SJSA1 (cell line): ENCODE results near the gene DNAAF5. TPM values are rescaled to one million over a fixed set of nuclear protein-coding genes. Genes with fewer than 3 reads are reported as not detected.

ENCODE experiments used
- DNase-seq, 2 experiments: peaks; one replicate each; pipeline ENCODE4 v3.0.0-alpha.2; 2015 to 2020; ENCODE audit warnings: low spot score in 2 of 2, low read depth in 1 of 2
- H3K27ac ChIP-seq: fragments of 250-450 bp; sonication (Bioruptor Pico); 2 replicates; pipeline ENCODE4 v1.5.1; 2020; ENCODE audit warnings: mild to moderate bottlenecking, moderate library complexity
- H3K27me3 ChIP-seq: fragments of 250-450 bp; sonication (Bioruptor Pico); replicated peaks from 2 replicates; pipeline ENCODE4 v1.5.1; 2020; ENCODE audit warnings: mild to moderate bottlenecking, moderate library complexity
- H3K36me3 ChIP-seq: fragments of 250-450 bp; sonication (Bioruptor Pico); 2 replicates; pipeline ENCODE4 v1.5.1; 2020; ENCODE audit warnings: mild to moderate bottlenecking
- H3K4me1 ChIP-seq: fragments of 250-450 bp; sonication (Bioruptor Pico); replicated peaks from 2 replicates; pipeline ENCODE4 v1.6.1; 2021; ENCODE audit warnings: mild to moderate bottlenecking
- H3K4me3 ChIP-seq: fragments of 250-450 bp; sonication (Bioruptor Pico); 2 replicates; pipeline ENCODE4 v1.5.1; 2020; ENCODE audit warnings: mild to moderate bottlenecking
- H3K9me3 ChIP-seq: fragments of 250-450 bp; sonication (Bioruptor Pico); replicated peaks from 2 replicates; pipeline ENCODE4 v1.5.1; 2020; ENCODE audit warnings: mild to moderate bottlenecking
- total RNA-seq: library from RNA; depleted of rRNA; stranded (reverse); fragments of >200 nt; shearing (Covaris generic); gene quantifications from 2 replicates; pipeline ENCODE4 v1.2.3, GENCODE V29; 2014

DNAAF5 gene
- total RNA-seq, 1 experiment from 2014 or later = 26.5 TPM

DNA sequence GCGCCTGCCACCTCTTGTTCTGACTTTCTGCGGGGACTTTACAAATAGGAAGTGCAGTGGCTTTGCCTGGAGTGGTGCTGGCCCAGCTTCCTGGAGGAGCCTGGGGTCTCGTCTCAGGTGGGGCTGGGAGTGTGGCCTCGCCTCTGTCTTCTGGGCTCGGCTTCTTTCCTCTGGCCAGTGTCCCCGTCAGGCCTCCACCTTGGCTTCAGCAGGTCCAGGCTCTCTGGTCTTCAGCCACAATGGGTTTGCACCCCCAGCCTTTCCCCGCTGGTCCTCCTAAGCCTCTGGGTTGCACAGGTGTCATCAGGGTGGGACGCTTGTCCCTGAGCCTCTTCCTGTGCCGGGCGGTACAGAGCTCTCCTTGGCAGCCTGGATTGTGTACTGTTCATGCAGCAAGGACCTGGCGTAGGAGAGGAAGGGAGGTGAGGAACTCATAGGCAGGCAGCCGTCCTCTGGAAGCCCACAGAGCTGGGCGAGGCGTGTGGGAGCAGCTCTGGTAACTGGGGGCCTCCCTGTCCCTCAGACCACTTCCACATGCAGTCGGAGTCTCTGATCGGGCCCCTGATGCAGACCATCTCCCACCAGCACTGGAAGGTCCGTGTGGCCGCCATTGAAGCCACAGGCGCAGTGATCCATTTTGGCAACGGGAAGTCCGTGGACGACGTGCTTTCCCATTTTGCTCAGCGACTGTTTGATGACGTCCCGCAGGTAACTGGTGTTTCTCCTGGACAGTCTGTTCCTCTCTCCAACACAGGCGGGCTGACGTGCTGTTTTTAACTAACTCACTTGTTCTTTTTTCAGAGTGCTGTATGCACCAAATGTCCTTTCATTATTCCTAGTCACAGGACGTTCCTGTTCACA lies 2.9 kb downstream of the DNAAF5 start:
- DNase-seq = no peak
- no peak overlapping the region for H3K27ac ChIP-seq
- H3K9me3 ChIP-seq = peaks cover 16% of the 10 kb centered on the region
- no peak overlapping the region for H3K4me3 ChIP-seq
- H3K27me3 ChIP-seq = no peaks in the 10 kb centered on the region
- H3K36me3 ChIP-seq = peaks cover 24% of the 10 kb centered on the region
- H3K4me1 ChIP-seq = peaks cover 13% of the 10 kb centered on the region

DNA sequence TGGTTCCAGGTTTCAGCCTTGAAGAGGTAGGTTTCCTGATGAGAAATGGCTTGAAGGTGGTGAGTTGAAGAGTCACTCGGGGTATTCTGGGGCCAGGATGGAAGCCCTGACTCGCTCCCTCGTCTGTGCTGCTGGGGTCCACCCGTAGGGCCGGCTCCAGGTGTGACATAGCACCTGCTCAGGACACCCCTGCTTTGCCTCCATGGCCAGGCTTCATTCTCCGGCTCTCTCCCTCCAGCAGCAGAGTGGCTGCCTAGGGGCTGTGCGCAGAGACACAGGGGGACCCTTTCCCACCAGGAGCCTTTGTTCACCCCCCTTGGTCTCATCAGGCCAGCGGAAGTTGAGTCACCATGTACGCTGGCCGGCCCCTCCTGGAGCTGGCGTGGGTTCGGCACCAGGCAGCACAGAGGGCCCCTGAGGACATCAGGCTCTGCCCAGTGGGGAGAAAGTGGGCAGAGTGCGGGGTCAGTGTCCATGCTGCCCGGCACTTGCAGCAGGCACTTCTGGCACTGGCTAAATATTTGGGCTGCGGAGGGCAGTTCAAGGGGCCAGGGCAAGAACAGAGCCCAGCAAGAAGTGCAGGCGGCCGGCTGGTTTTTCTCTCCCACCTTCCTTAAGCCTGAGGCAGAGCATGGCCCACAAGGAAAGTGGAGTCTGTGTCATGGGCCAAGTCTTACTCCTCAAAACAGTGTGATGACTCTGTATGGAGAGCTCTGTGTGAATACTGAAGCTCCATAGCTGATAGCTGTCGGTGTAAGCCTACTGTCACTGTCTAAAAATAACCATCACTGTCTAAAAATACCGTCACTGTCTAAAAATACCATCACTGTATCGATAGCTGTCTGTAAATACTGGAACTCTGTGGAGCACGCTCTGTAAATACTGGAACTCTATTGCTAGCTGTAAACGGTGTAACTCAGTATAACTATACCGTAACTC lies 4.3 kb downstream of the DNAAF5 start:
- DNase-seq = no peak
- Histone ChIP-seq H3K4me1 (peaks cover 7% of the 10 kb centered on the region), H3K36me3 (peaks cover 27% of the 10 kb centered on the region), H3K27ac (no peak overlapping the region), H3K9me3 (peaks cover 11% of the 10 kb centered on the region), H3K4me3 (no peak overlapping the region), H3K27me3 (no peaks in the 10 kb centered on the region)

DNA sequence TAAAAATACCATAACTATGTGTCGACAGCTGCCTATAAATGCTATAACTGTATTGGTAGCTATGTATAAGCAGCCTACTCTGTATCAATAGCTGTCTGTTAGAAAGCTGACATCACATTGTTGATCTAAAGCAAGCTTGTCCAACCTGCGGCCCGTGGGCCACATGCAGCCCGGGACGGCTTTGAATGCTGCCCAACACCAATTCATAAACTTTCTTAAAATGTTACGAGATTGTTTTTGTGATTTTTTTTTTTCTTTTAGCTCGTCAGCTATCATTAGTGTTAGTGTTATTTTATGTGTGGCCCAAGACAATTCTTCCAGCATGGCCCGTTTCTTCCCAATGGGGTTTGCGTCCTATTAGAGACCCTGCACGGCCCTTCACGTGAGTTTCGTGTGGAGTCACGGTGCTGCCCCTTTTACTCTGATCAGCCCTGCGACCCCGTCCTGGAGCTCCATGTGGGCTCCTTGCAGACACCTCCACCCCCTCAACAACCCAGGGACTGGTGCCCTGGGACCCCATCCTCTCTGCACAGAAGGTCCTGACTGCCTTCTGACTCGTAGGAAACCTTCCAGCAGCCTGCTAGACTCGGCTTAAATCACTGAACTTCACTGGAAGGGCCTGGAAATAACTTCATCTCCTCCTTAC lies 5.1 kb downstream of the DNAAF5 start:
- Histone ChIP-seq H3K4me1 (no peaks in the 10 kb centered on the region; the same call in 1 of the 2 replicates), H3K27me3 (no peaks in the 10 kb centered on the region), H3K27ac (no peak overlapping the region), H3K9me3 (peaks cover 7% of the 10 kb centered on the region), H3K4me3 (no peak overlapping the region), H3K36me3 (peaks cover 28% of the 10 kb centered on the region)
- no peak for DNase-seq

DNA sequence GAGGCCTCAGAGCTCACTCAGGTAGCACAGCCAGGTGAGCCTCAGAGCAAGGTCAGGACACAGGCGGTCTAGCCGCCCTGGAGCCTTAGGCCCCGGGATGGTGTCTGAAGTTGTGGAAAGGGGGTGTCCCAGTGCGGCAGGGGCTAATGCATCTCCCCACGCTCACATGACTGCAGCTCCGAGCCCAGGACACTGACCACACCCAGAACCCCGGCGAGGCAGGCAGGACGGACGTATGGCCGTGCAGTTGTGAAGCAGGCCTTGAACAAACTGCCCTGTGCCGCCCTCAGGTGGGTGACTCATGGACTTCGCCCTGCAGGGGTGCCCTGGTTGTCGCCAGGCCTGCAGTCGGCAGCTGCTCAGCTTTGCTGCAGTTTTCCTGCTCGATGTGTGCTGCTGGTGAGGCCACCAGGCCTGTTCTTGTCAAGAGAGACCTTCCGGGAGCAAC lies 5.6 kb downstream of the DNAAF5 start:
- Histone ChIP-seq H3K27ac (no peak overlapping the region), H3K9me3 (peaks cover 5% of the 10 kb centered on the region), H3K27me3 (no peaks in the 10 kb centered on the region), H3K4me1 (no peaks in the 10 kb centered on the region), H3K36me3 (peaks cover 26% of the 10 kb centered on the region), H3K4me3 (no peak overlapping the region)
- DNase-seq = peak in 1 of 2 experiments; percentile 41

DNA sequence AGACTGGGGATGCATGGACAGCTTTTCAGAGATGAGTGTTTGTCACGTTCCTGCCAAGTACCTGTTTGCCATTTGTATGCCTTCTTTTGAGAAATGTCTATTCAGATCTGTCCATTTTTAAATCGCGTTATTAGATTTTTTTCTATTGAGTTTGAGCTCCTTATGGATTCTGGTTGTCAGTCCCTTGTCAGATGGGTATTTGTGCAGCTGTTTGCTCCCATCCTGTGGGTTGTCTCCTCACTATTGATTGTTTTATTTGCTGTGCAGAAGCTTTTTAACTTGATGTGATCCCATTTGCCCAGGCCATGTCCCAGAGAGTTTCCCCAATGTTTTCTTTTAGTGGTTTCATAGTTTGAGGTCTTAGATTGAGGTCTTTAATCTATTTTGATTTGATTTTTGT lies 6.1 kb downstream of the DNAAF5 start:
- H3K4me1 ChIP-seq = no peaks in the 10 kb centered on the region
- no peak overlapping the region for H3K4me3 ChIP-seq
- H3K27ac ChIP-seq = no peak overlapping the region
- H3K9me3 ChIP-seq = peaks cover 5% of the 10 kb centered on the region
- no peaks in the 10 kb centered on the region for H3K27me3 ChIP-seq
- DNase-seq = no peak
- H3K36me3 ChIP-seq = peaks cover 26% of the 10 kb centered on the region

DNA sequence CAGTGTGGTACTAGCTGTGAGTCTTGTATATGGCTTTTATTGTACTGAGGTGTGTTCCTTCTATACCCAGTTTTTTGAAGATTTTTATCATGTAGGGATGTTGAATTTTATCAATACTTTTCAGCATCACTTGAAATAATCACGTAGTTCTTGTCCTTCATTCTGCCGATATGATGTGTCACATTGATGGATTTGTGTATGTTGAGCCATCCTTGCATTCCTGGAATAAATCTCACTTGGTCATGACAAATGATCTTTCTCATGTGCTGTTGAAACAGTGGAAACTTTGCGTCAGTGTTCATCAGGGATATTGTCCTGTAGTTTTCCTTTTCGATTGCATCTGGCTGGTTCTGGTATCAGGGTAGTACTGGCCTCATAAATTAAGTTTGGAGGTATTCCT lies 7.7 kb downstream of the DNAAF5 start:
- no peak overlapping the region for H3K27ac ChIP-seq
- peaks cover 5% of the 10 kb centered on the region for H3K9me3 ChIP-seq
- no peaks in the 10 kb centered on the region for H3K4me1 ChIP-seq
- H3K36me3 ChIP-seq = peaks cover 26% of the 10 kb centered on the region
- no peaks in the 10 kb centered on the region for H3K27me3 ChIP-seq
- no peak for DNase-seq
- no peak overlapping the region for H3K4me3 ChIP-seq

DNA sequence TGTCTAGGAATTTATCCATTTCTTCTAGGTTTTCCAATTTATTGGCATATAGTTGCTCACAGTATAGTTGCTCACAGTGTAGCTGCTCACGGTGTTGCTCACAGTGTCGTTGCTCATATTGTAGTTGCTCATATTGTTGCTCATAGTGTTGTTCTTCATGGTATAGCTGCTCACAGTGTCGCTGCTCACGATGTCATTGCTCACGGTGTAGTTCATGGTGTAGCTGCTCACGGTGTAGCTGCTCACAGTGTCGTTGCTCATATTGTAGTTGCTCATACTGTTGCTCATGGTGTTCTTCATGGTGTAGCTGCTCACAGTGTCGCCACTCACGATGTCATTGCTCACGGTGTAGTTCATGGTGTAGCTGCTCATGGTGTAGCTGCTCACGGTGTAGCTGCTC lies 8.3 kb downstream of the DNAAF5 start:
- Histone ChIP-seq H3K4me1 (no peaks in the 10 kb centered on the region), H3K27ac (no peak overlapping the region), H3K27me3 (no peaks in the 10 kb centered on the region), H3K36me3 (peaks cover 26% of the 10 kb centered on the region), H3K9me3 (peaks cover 5% of the 10 kb centered on the region), H3K4me3 (no peak overlapping the region)
- no peak for DNase-seq

DNA sequence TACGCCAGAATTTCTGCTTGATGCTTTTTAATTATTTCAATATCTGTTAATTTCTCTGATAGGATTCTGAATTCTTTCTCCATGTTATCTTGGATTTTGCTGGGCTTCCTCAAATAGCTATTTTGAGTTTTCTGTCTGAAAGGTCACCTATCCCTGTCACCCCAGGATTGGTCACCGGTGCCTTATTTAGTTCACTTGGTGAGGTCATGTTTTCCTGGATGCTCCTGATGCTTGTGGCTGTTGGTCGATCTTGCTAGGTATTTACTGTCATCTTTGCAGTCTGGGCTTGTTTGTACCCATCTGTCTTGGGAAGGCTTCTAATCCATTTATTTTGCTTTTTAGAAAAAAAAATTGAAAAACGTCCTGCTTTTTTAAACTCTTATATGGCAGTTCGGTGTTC lies 11.7 kb downstream of the DNAAF5 start:
- Histone ChIP-seq H3K9me3 (peaks cover 5% of the 10 kb centered on the region), H3K36me3 (peaks cover 14% of the 10 kb centered on the region; the same call in 1 of the 2 replicates), H3K27ac (no peak overlapping the region), H3K27me3 (no peaks in the 10 kb centered on the region), H3K4me3 (no peak overlapping the region), H3K4me1 (no peaks in the 10 kb centered on the region)
- DNase-seq = no peak

DNA sequence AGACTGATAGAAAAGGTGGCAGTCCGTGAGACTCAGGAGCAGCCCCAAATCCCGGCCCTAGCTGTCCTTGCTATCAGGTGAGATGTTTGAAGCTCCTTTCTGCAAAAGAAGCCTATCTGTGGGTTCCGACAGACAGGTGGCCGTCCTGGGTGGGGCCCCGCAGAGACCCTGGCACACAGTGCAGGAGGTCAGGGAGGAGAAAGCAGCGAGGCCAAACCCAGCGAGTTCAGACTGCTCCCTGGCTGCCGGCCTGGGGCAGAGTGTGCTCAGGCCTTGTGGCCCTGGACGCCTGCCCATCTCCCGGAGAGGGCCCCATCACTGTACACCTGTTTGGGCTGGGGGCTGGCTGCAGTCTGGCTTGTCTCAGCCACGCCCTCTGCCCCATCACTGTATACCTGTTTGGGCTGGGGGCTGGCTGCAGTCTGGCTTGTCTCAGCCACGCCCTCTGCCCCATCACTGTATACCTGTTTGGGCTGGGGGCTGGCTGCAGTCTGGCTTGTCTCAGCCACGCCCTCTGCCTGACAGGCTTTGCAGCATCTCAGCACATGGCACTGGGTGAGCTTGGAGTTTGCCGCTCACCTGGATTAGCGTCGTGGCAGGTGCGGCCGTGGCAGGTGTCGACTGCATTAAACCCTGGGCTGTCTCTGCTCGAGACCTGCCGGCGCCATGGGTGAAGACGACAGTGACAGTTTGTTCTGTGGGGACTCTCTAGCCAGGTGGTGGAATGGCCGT lies 12.4 kb downstream of the DNAAF5 start:
- no peak overlapping the region for H3K4me3 ChIP-seq
- H3K27me3 ChIP-seq = no peaks in the 10 kb centered on the region
- peaks cover 5% of the 10 kb centered on the region for H3K9me3 ChIP-seq
- peaks cover 14% of the 10 kb centered on the region; the same call in 1 of the 2 replicates for H3K36me3 ChIP-seq
- H3K4me1 ChIP-seq = no peaks in the 10 kb centered on the region
- no peak for DNase-seq
- H3K27ac ChIP-seq = no peak overlapping the region

DNA sequence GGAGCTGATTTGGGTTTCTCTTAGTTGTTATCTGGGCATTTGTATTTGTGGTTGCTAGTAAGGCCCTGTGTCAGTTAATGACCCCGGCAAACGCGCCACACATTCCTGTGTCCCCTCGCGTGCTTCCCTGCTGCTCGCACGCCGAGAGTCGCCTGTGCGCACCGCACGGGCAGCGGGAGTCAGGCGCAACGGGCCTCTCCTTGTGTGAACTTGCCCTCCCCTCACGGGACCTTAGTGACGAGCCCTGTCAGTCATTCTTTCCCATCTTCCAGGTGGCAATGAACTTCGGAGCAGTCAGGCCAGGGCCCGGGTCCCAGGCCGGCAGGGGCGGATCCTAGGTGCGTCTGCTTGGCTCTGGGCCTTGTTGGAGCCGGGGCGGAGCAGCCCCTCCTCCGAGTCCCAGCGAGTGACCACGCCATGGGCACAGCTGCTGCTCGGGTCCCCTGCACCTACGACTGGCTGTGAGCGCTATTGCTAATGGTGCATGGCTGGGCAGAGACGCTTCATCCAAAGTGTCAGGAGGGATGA lies 13.0 kb downstream of the DNAAF5 start:
- Histone ChIP-seq H3K4me3 (no peak overlapping the region), H3K27ac (no peak overlapping the region), H3K36me3 (peaks cover 10% of the 10 kb centered on the region), H3K27me3 (no peaks in the 10 kb centered on the region), H3K4me1 (no peaks in the 10 kb centered on the region), H3K9me3 (no peaks in the 10 kb centered on the region; the same call in 1 of the 2 replicates)
- no peak for DNase-seq

DNA sequence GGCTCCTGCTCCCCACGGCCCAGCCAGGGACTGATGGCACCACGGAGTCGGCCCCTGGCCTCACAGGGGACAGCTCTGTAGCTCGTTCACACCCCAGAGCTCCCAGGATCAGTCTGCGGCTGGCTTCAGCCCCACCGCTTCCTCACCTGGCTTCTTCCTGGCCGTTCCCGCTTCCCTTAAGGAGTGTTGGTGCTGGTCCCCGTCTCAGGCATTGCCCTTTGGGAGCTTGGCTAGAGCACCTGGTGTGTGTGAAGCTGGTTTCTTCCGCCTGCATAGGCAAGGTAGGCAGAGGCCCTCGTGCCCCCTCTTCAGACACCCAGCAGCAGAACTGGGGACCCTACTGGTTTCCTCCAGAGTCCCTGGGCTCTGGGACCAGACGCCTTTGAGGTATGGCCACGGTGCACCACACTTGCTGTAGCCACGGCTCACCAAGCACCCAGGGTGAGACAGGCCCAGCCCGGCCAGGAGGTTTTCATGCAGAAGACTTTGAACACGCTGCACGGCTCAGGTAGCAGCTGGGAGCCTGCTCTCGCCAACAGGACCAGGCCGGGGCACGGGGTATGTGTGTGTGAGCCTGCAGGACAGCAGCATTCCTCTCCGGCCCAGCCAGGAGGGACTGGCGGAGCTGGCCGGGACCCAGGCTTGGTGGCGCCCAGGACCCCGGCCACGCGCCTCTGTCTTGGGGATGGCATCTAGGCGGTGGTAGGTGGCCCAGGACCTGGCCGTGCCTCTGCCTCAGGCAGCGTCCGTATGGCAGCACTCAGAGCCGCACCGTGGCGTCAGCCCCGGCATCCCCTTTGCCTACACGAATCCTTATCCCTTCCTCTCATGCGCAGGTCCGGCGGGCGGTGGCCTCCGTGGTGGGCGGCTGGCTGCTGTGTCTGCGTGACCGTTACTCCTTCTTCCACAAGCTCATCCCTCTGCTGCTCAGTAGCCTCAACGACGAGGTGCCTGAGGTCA lies 13.8 kb downstream of the DNAAF5 start:
- Histone ChIP-seq H3K4me3 (no peak overlapping the region), H3K9me3 (no peaks in the 10 kb centered on the region; the same call in 1 of the 2 replicates), H3K27ac (no peak overlapping the region), H3K4me1 (no peaks in the 10 kb centered on the region), H3K27me3 (no peaks in the 10 kb centered on the region), H3K36me3 (peaks cover 16% of the 10 kb centered on the region)
- no peak for DNase-seq

DNA sequence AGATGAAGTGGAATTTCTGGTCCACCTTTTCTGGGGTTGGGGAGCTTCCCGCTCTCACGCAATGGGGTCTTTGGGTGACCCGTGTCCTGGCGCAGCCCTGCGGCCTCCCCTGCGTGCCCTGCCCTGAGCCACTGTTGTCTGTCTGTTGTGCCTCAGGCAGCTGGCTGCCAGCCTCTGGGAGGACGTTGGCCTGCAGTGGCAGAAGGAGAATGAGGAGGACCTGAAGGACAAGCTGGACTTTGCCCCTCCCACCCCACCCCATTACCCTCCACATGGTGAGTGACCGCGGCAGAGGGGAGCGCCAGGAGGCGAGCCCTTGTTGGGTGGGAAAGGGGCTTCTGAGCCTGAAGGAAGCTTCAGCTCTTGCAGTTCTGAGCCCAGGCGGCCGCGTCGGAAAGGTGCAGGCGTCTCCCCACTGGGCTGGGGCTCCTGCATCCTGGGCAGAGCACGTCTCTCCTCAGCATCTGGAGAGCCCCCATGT lies 14.7 kb downstream of the DNAAF5 start:
- Histone ChIP-seq H3K4me3 (no peak overlapping the region), H3K27me3 (no peaks in the 10 kb centered on the region), H3K9me3 (no peaks in the 10 kb centered on the region; the same call in 1 of the 2 replicates), H3K27ac (no peak overlapping the region), H3K36me3 (peaks cover 19% of the 10 kb centered on the region), H3K4me1 (no peaks in the 10 kb centered on the region)
- DNase-seq = no peak
